Gastroesophageal sphincter (tissue), 4 donors: ENCODE measurements around the gene CDH13. TPM values are rescaled to one million over a fixed set of nuclear protein-coding genes. Genes with fewer than 3 reads are reported as not detected.

Source experiments
- ATAC-seq: fragments of 150-250 bp; one replicate; pipeline ENCODE4 v1.9.1; 2016; ENCODE audit warnings: mild to moderate bottlenecking, moderate library complexity
- H3K27ac ChIP-seq, 4 donors: fragments of 200-600 bp; sonication (generic) in 3 of 4; 1 replicate in 3 of 4; 2 replicates in 1 of 4; pipeline ENCODE4 v1.5.1; 2016 to 2019
- H3K27me3 ChIP-seq: fragments of 200-600 bp; sonication (generic); one replicate; pipeline ENCODE4 v1.5.1; 2019
- H3K36me3 ChIP-seq, 2 donors: fragments of 200-600 bp; sonication (generic); one replicate each; pipeline ENCODE4 v1.5.1; 2019; ENCODE audit warnings: control low read depth in 1 of 2
- H3K4me1 ChIP-seq, 3 donors: fragments of 200-600 bp; sonication (generic); 1 replicate in 2 of 3; 2 replicates in 1 of 3; pipeline ENCODE4 v1.5.1; 2016 to 2019; ENCODE audit warnings: control low read depth in 2 of 3
- H3K4me3 ChIP-seq, 2 donors: fragments of 200-600 bp; sonication (generic); one replicate each; pipeline ENCODE4 v1.5.1; 2019; ENCODE audit warnings: mild to moderate bottlenecking in 1 of 2, moderate library complexity in 1 of 2
- H3K9me3 ChIP-seq, 3 donors: fragments of 200-600 bp; sonication (generic); one replicate each; pipeline ENCODE4 v1.5.1; 2017 to 2019; ENCODE audit warnings: control low read depth in 2 of 3
- CTCF ChIP-seq, 4 experiments: fragments of 200-600 bp in 2 of 4; fragments of 450-650 bp in 2 of 4; sonication (generic) in 1 of 4; IDR thresholded peaks; one replicate each; pipeline ENCODE4 v1.5.1; 2017 to 2019; ENCODE audit warnings: antibody characterized with exemption in 4 of 4, mild to moderate bottlenecking in 2 of 4, moderate library complexity in 2 of 4
- EP300 ChIP-seq: sonication (generic); formaldehyde crosslinking; IDR thresholded peaks from one replicate; pipeline ENCODE4 v1.6.1; 2017; ENCODE audit warnings: antibody characterized with exemption, mild to moderate bottlenecking
- POLR2A ChIP-seq, 2 donors: fragments of 450-650 bp; IDR thresholded peaks; one replicate each; pipeline ENCODE4 v1.6.1; 2017; ENCODE audit warnings: antibody characterized with exemption in 2 of 2, mild to moderate bottlenecking in 2 of 2, moderate library complexity in 1 of 2
- POLR2AphosphoS5 ChIP-seq: sonication (generic); formaldehyde crosslinking; IDR thresholded peaks from one replicate; pipeline ENCODE4 v1.6.1; 2017; ENCODE audit warnings: antibody characterized with exemption
- WGBS, 2 donors: methylation state at CpG; one replicate each; pipeline ENCODE4 v1.1.5; 2018; ENCODE audit warnings: low coverage in 1 of 2; 5-methylcytosine and 5-hydroxymethylcytosine counted together
- total RNA-seq, 4 donors: library from RNA; depleted of rRNA; stranded (reverse); fragments of >200 nt; gene quantifications; one replicate each; pipeline ENCODE4 v1.1.0, GENCODE V29; 2016

CDH13 gene
- total RNA-seq, 4 donors from 2014 or later: 4.2 to 22.3 (median 11.4) TPM

GRCh38 chr16:83285921-83286320 lies 659.2 kb downstream of the CDH13 start:
- Histone ChIP-seq H3K4me1 (no peaks in the 10 kb centered on the region), H3K36me3 (no peaks in the 10 kb centered on the region), H3K9me3 (no peaks in the 10 kb centered on the region), H3K27ac (no peak overlapping the region), H3K27me3 (no peaks in the 10 kb centered on the region), H3K4me3 (no peak overlapping the region)
- 88 to 92% methylated on average over 4 to 6 of the region's 6 CpGs for WGBS, 2 donors
- ATAC-seq: no peak
- TF ChIP-seq EP300 (no peak), POLR2AphosphoS5 (no peak)

- no peaks in the 10 kb centered on the region for H3K9me3 ChIP-seq
- H3K27me3 ChIP-seq: no peaks in the 10 kb centered on the region
- H3K27ac ChIP-seq: no peak overlapping the region
- ATAC-seq: no peak
- H3K36me3 ChIP-seq: no peaks in the 10 kb centered on the region
- H3K4me3 ChIP-seq: no peak overlapping the region
- no peaks in the 10 kb centered on the region for H3K4me1 ChIP-seq
- TF ChIP-seq POLR2AphosphoS5: no peak
- TF ChIP-seq POLR2A (IDR thresholded peaks at IDR 0.05): no peak
- no peak for TF ChIP-seq EP300
- no peak for TF ChIP-seq CTCF (IDR thresholded peaks at IDR 0.05)
- 74 to 100% methylated on average over 2 of the region's 2 CpGs for WGBS, 2 donors
Measured at GRCh38 chr16:83296505-83296904, 669.7 kb downstream of the CDH13 start.

- Histone ChIP-seq H3K9me3 (no peaks in the 10 kb centered on the region), H3K4me1 (peaks cover 0 to 4% (median 0%) of the 10 kb centered on the region in 3 donors), H3K4me3 (no peak overlapping the region), H3K36me3 (no peaks in the 10 kb centered on the region), H3K27ac (no peak overlapping the region), H3K27me3 (no peaks in the 10 kb centered on the region)
- no peak for ATAC-seq
- TF ChIP-seq POLR2AphosphoS5: no peak
- TF ChIP-seq EP300: no peak
Measured at GRCh38 chr16:83298541-83298940, 671.8 kb downstream of the CDH13 start.

- H3K4me1 ChIP-seq: peaks cover 0 to 4% (median 0%) of the 10 kb centered on the region in 3 donors
- 35 to 43% methylated on average over 3 of the region's 3 CpGs for WGBS, 2 donors
Measured at GRCh38 chr16:83300326-83300725, 673.6 kb downstream of the CDH13 start.

GRCh38 chr16:83301971-83302370 lies 675.2 kb downstream of the CDH13 start:
- no peak for ATAC-seq
- Histone ChIP-seq H3K9me3 (no peaks in the 10 kb centered on the region), H3K27ac (no peak overlapping the region), H3K27me3 (no peaks in the 10 kb centered on the region), H3K4me3 (no peak overlapping the region), H3K4me1 (peaks cover 0 to 4% (median 0%) of the 10 kb centered on the region in 3 donors), H3K36me3 (no peaks in the 10 kb centered on the region)
- WGBS, 2 donors: 9 to 43% methylated on average over 4 of the region's 4 CpGs
- TF ChIP-seq CTCF (IDR thresholded peaks at IDR 0.05): no peak
- no peak for TF ChIP-seq POLR2A (IDR thresholded peaks at IDR 0.05)
- no peak for TF ChIP-seq EP300
- TF ChIP-seq POLR2AphosphoS5: no peak

More at GRCh38 chr16:83300326-83300725, 673.6 kb downstream of the CDH13 start:
- no peaks in the 10 kb centered on the region for H3K27me3 ChIP-seq
- ATAC-seq: no peak
- no peak overlapping the region for H3K27ac ChIP-seq
- TF ChIP-seq POLR2AphosphoS5 (no peak), CTCF (IDR thresholded peaks at IDR 0.05) (no peak), EP300 (no peak), POLR2A (IDR thresholded peaks at IDR 0.05) (no peak)
- H3K9me3 ChIP-seq: no peaks in the 10 kb centered on the region
- no peak overlapping the region for H3K4me3 ChIP-seq
- H3K36me3 ChIP-seq: no peaks in the 10 kb centered on the region

- Histone ChIP-seq H3K4me3 (no peak overlapping the region), H3K9me3 (no peaks in the 10 kb centered on the region), H3K27me3 (no peaks in the 10 kb centered on the region), H3K27ac (no peak overlapping the region), H3K36me3 (no peaks in the 10 kb centered on the region), H3K4me1 (peaks cover 0 to 4% (median 0%) of the 10 kb centered on the region in 3 donors)
- ATAC-seq: no peak
- no peak for TF ChIP-seq CTCF (IDR thresholded peaks at IDR 0.05)
- TF ChIP-seq EP300: no peak
- no peak for TF ChIP-seq POLR2AphosphoS5
- TF ChIP-seq POLR2A (IDR thresholded peaks at IDR 0.05): no peak
- 79 to 80% methylated on average over 2 of the region's 2 CpGs for whole genome bisulfite sequencing, 2 donors
Measured at GRCh38 chr16:83302853-83303252, 676.1 kb downstream of the CDH13 start.
